ENCODE measurements around the gene NLRP6.

NLRP6 gene

GRCh38 chr11:295351-296170 lies 17.4 kb downstream of the NLRP6 start:
- no peak for DNase-seq (ENCODE audit: low spot score)
- TF ChIP-seq CTCF (IDR thresholded peaks at IDR 0.05; ENCODE audit: extremely low read depth, insufficient read depth, missing control alignments), result no peak
- in situ Hi-C loops (cut with MboI; ENCODE audit: low pct_unique_long_range_greater_than_20kb, low sequenced_read_pairs, unreplicated experiment), result no loop called here

- TF ChIP-seq CTCF (IDR thresholded peaks at IDR 0.05; ENCODE audit: extremely low read depth, insufficient read depth, missing control alignments), result no peak
- DNase-seq (ENCODE audit: low spot score), result no peak
- in situ Hi-C loops (cut with MboI; ENCODE audit: low pct_unique_long_range_greater_than_20kb, low sequenced_read_pairs, unreplicated experiment), result no loop called here
These were observed 18.2 kb downstream of the NLRP6 start for GRCh38 chr11:296171-297050.

GRCh38 chr11:297051-297585 lies 18.9 kb downstream of the NLRP6 start:
- no peak for TF ChIP-seq CTCF (IDR thresholded peaks at IDR 0.05; ENCODE audit: extremely low read depth, insufficient read depth, missing control alignments)
- DNase-seq (ENCODE audit: low spot score), result no peak
- in situ Hi-C loops (cut with MboI; ENCODE audit: low pct_unique_long_range_greater_than_20kb, low sequenced_read_pairs, unreplicated experiment), result no loop called here

GRCh38 chr11:297586-298405 lies 19.6 kb downstream of the NLRP6 start:
- DNase-seq (ENCODE audit: low spot score), result no peak

GRCh38 chr11:298406-299065 lies 20.3 kb downstream of the NLRP6 start:
- TF ChIP-seq CTCF (IDR thresholded peaks at IDR 0.05; ENCODE audit: extremely low read depth, insufficient read depth, missing control alignments), result no peak
- in situ Hi-C loops (cut with MboI; ENCODE audit: low pct_unique_long_range_greater_than_20kb, low sequenced_read_pairs, unreplicated experiment), result no loop called here
- DNase-seq (ENCODE audit: low spot score), result no peak

More at GRCh38 chr11:297586-298405, 19.6 kb downstream of the NLRP6 start:
- in situ Hi-C loops (cut with MboI; ENCODE audit: low pct_unique_long_range_greater_than_20kb, low sequenced_read_pairs, unreplicated experiment), result no loop called here
- no peak for TF ChIP-seq CTCF (IDR thresholded peaks at IDR 0.05; ENCODE audit: extremely low read depth, insufficient read depth, missing control alignments)
